ENCODE measurements around the gene CELA2A.
A peak's percentile ranks its signal among the peaks of the same experiment; 100 is the strongest.
"Not testable (repeated sequence)": the region's sequence is repeated elsewhere in the genome, so short reads cannot be mapped to it uniquely, and the experiment has no call there.

CELA2A gene

GRCh38 chr1:15492596-15492995, 36.1 kb downstream of the CELA2A start:
- Mint-ChIP-seq H3K4me1 (ENCODE audit: low read depth) (no peaks in the 10 kb centered on the region), H3K9me3 (peaks cover 2% of the 10 kb centered on the region), H3K36me3 (ENCODE audit: low read depth) (peaks cover 66% of the 10 kb centered on the region), H3K4me3 (no peak overlapping the region), H3K27me3 (no peaks in the 10 kb centered on the region), H3K27ac (no peak overlapping the region)
- intact Hi-C loops (cut with micrococcal nuclease), result no loop called here

- no peaks in the 10 kb centered on the region for H3K4me1 Mint-ChIP-seq (ENCODE audit: low read depth)
- no peak overlapping the region for H3K4me3 Mint-ChIP-seq
- H3K27ac Mint-ChIP-seq, result no peak overlapping the region
- H3K9me3 Mint-ChIP-seq, result peaks cover 8% of the 10 kb centered on the region
- intact Hi-C loops (cut with micrococcal nuclease), result no loop called here
- peaks cover 76% of the 10 kb centered on the region for H3K36me3 Mint-ChIP-seq (ENCODE audit: low read depth)
- H3K27me3 Mint-ChIP-seq, result no peaks in the 10 kb centered on the region
Measured at GRCh38 chr1:15493869-15494390, 37.4 kb downstream of the CELA2A start.

- H3K4me3 Mint-ChIP-seq, result no peak overlapping the region
- peaks cover 80% of the 10 kb centered on the region for H3K36me3 Mint-ChIP-seq (ENCODE audit: low read depth)
- no peaks in the 10 kb centered on the region for H3K4me1 Mint-ChIP-seq (ENCODE audit: low read depth)
- intact Hi-C loops (cut with micrococcal nuclease), result no loop called here
- no peak overlapping the region for H3K27ac Mint-ChIP-seq
- peaks cover 8% of the 10 kb centered on the region for H3K9me3 Mint-ChIP-seq
- no peaks in the 10 kb centered on the region for H3K27me3 Mint-ChIP-seq
Measured at GRCh38 chr1:15500184-15501178, 43.9 kb downstream of the CELA2A start.

- Mint-ChIP-seq H3K36me3 (ENCODE audit: low read depth) (peaks cover 83% of the 10 kb centered on the region), H3K9me3 (peaks cover 8% of the 10 kb centered on the region), H3K4me3 (no peak overlapping the region), H3K27me3 (no peaks in the 10 kb centered on the region), H3K4me1 (ENCODE audit: low read depth) (no peaks in the 10 kb centered on the region), H3K27ac (no peak overlapping the region)
- intact Hi-C loops (cut with micrococcal nuclease), result no loop called here
Measured at GRCh38 chr1:15501208-15502032, 44.9 kb downstream of the CELA2A start.

GRCh38 chr1:15504436-15504835, 47.9 kb downstream of the CELA2A start:
- no peak overlapping the region for H3K4me3 Mint-ChIP-seq
- intact Hi-C loops (cut with micrococcal nuclease), result no loop called here
- no peaks in the 10 kb centered on the region for H3K9me3 Mint-ChIP-seq
- H3K36me3 Mint-ChIP-seq (ENCODE audit: low read depth), result peaks cover 80% of the 10 kb centered on the region
- no peaks in the 10 kb centered on the region for H3K27me3 Mint-ChIP-seq
- H3K27ac Mint-ChIP-seq, result no peak overlapping the region
- no peaks in the 10 kb centered on the region for H3K4me1 Mint-ChIP-seq (ENCODE audit: low read depth)

GRCh38 chr1:15506831-15507230, 50.3 kb downstream of the CELA2A start:
- Mint-ChIP-seq H3K36me3 (ENCODE audit: low read depth) (peaks cover 80% of the 10 kb centered on the region), H3K4me1 (ENCODE audit: low read depth) (no peaks in the 10 kb centered on the region), H3K27ac (no peak overlapping the region), H3K9me3 (no peaks in the 10 kb centered on the region), H3K4me3 (no peak overlapping the region), H3K27me3 (no peaks in the 10 kb centered on the region)
- intact Hi-C loops (cut with micrococcal nuclease), result no loop called here

- no peaks in the 10 kb centered on the region for H3K9me3 Mint-ChIP-seq
- H3K27me3 Mint-ChIP-seq, result no peaks in the 10 kb centered on the region
- H3K4me3 Mint-ChIP-seq, result no peak overlapping the region
- no peak overlapping the region for H3K27ac Mint-ChIP-seq
- no peaks in the 10 kb centered on the region for H3K4me1 Mint-ChIP-seq (ENCODE audit: low read depth)
- intact Hi-C loops (cut with micrococcal nuclease), result no loop called here
- peaks cover 80% of the 10 kb centered on the region for H3K36me3 Mint-ChIP-seq (ENCODE audit: low read depth)
Measured at GRCh38 chr1:15507278-15507677, 50.7 kb downstream of the CELA2A start.

GRCh38 chr1:15508700-15509487, 52.4 kb downstream of the CELA2A start:
- no peak overlapping the region for H3K27ac Mint-ChIP-seq
- no peak overlapping the region for H3K4me3 Mint-ChIP-seq
- peaks cover 80% of the 10 kb centered on the region for H3K36me3 Mint-ChIP-seq (ENCODE audit: low read depth)
- intact Hi-C loops (cut with micrococcal nuclease), result no loop called here
- no peaks in the 10 kb centered on the region for H3K9me3 Mint-ChIP-seq
- no peaks in the 10 kb centered on the region for H3K27me3 Mint-ChIP-seq
- no peaks in the 10 kb centered on the region for H3K4me1 Mint-ChIP-seq (ENCODE audit: low read depth)

GRCh38 chr1:15509586-15509985, 53.1 kb downstream of the CELA2A start:
- Mint-ChIP-seq H3K27me3 (no peaks in the 10 kb centered on the region), H3K27ac (no peak overlapping the region), H3K36me3 (ENCODE audit: low read depth) (peaks cover 78% of the 10 kb centered on the region), H3K9me3 (no peaks in the 10 kb centered on the region), H3K4me3 (no peak overlapping the region), H3K4me1 (ENCODE audit: low read depth) (peaks cover 5% of the 10 kb centered on the region)
- intact Hi-C loops (cut with micrococcal nuclease), result no loop called here

GRCh38 chr1:15510611-15511405, 54.3 kb downstream of the CELA2A start:
- no peaks in the 10 kb centered on the region for H3K9me3 Mint-ChIP-seq
- peaks cover 66% of the 10 kb centered on the region for H3K36me3 Mint-ChIP-seq (ENCODE audit: low read depth)
- H3K27ac Mint-ChIP-seq, result no peak overlapping the region
- no peaks in the 10 kb centered on the region for H3K27me3 Mint-ChIP-seq
- intact Hi-C loops (cut with micrococcal nuclease), result no loop called here
- H3K4me3 Mint-ChIP-seq, result no peak overlapping the region
- peaks cover 15% of the 10 kb centered on the region for H3K4me1 Mint-ChIP-seq (ENCODE audit: low read depth)

GRCh38 chr1:15513192-15513591, 56.7 kb downstream of the CELA2A start:
- intact Hi-C loops (cut with micrococcal nuclease), result no loop called here
- H3K4me3 Mint-ChIP-seq, result no peak overlapping the region
- H3K4me1 Mint-ChIP-seq (ENCODE audit: low read depth), result peaks cover 31% of the 10 kb centered on the region
- no peaks in the 10 kb centered on the region for H3K27me3 Mint-ChIP-seq
- H3K9me3 Mint-ChIP-seq, result no peaks in the 10 kb centered on the region
- H3K27ac Mint-ChIP-seq, result peak overlapping the region; percentile 46
- peaks cover 63% of the 10 kb centered on the region for H3K36me3 Mint-ChIP-seq (ENCODE audit: low read depth)

- peak overlapping the region; percentile 46 for H3K27ac Mint-ChIP-seq
- no peak overlapping the region for H3K4me3 Mint-ChIP-seq
- peaks cover 31% of the 10 kb centered on the region for H3K4me1 Mint-ChIP-seq (ENCODE audit: low read depth)
- H3K9me3 Mint-ChIP-seq, result no peaks in the 10 kb centered on the region
- intact Hi-C loops (cut with micrococcal nuclease), result no loop called here
- peaks cover 66% of the 10 kb centered on the region for H3K36me3 Mint-ChIP-seq (ENCODE audit: low read depth)
- H3K27me3 Mint-ChIP-seq, result no peaks in the 10 kb centered on the region
Measured at GRCh38 chr1:15513919-15514318, 57.4 kb downstream of the CELA2A start.

GRCh38 chr1:15514557-15514956, 58.0 kb downstream of the CELA2A start:
- H3K27me3 Mint-ChIP-seq; H3K4me3 Mint-ChIP-seq; H3K9me3 Mint-ChIP-seq; intact Hi-C loops (cut with micrococcal nuclease): not testable (repeated sequence)
- Mint-ChIP-seq H3K36me3 (ENCODE audit: low read depth) (peaks cover 61% of the 10 kb centered on the region), H3K27ac (peak overlapping the region; percentile 46), H3K4me1 (ENCODE audit: low read depth) (peaks cover 35% of the 10 kb centered on the region)

Data from dendritic cell treated with granulocyte-macrophage colony-stimulating factor and Interleukin-4, amounts not matched to agents 40 ng/mL and 50 ng/mL, for 4 days (primary cell).